ENCODE measurements around the gene HSPB6.

HSPB6 gene

DNA sequence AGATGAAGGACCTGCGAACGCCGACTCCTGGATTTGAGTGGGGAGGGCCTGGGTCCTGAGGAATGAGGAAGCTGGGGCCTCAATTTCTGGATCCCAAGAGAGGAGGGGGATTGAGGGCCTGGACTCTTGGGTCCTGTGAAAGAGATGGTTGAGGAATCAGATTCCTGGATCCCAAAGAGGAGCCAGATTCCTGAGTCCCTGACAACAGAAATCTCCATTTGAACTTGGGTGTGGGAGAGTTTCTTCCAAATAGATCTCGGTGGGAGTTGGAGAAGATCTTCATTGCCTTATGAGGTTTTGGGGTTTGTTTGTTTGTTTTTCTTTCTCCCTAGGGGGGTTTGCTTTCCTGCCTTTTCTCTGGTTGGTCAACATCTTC is 10.8 kb downstream of the HSPB6 start:
- DNase-seq (ENCODE audit: low spot score) = no peak

DNA sequence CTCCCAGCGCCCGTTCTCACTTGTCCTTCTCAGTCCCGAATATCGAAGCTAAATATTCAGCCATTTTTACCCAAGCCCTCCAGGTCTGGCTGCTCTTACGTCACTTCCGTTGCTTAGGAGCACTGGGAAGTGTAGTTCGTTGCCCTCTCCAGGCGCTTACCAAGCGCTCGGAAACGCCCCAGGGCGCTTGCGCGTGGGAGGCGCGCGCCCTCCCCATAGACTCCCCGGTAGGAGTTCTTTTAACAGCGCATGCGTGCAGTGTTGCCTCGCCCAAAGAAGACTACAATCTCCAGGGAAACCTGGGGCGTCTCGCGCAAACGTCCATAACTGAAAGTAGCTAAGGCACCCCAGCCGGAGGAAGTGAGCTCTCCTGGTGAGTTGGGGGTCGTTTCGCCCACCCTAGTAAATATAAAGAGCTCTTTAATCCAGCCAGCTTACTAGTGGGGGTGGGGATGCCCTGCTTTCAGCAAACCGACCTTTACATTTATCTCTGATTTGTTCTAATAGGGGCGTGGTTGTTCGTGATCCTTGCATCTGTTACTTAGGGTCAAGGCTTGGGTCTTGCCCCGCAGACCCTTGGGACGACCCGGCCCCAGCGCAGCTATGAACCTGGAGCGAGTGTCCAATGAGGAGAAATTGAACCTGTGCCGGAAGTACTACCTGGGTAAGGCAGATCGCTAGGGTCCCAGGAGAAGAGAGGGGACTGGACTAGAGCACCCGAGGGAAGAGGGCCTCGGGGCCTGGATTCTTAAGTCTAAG is 11.3 kb downstream of the HSPB6 start, which contains the start of the genes PSENEN and U2AF1L4:
Gene PSENEN (plus strand): TSS at position 324 of the 759 bp plus-strand sequence. CDS start 280 bp downstream, at position 604.
Gene U2AF1L4 (minus strand): TSS at position 91 of the 759 bp plus-strand sequence. CDS start 27 bp downstream, at position 64.
- peak; percentile 73 for DNase-seq (ENCODE audit: low spot score)

DNA sequence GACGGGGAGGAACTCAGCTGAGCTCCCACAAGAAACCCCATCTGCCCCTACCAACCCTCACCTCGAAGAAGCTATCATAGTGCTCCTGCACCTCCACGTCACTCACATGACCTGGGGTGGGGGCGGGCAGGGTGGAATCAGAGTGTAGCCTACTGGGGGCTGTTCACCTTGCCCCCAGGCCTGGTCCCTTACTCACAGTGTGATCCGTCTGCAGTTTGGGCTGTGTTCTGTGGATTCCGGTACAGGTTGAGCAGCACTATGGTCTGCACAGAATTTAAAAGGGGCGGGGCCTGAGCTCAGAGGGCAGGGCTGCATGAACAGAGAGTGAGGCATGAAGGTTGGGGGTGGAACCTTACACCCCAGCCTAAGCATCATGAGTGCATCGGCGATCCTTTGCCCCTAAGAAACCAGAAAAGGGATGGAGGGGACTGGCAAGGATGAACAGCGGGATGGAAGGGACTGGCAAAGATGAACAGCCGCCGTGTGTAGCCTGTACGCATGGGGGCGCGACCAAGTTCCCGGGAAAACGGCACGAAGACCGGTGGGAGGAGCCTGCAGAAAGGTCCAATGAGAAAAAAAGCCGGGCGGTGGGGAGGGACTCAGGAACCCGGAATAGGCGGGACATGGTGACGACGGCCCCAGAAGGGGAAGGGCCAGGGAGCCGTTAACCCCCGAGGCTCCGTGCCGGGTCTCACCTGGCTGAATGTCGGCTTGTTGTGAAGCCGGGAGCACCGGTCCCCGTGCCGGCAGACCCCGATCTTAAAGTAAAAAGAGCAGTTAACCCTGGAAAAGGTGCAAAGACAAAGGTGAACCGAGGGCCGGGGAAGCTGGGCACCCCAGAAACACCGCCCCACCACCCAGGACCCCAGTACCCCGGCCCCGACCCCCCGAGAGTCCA is 12.2 kb downstream of the HSPB6 start:
- DNase-seq (ENCODE audit: low spot score) = peak; percentile 72

DNA sequence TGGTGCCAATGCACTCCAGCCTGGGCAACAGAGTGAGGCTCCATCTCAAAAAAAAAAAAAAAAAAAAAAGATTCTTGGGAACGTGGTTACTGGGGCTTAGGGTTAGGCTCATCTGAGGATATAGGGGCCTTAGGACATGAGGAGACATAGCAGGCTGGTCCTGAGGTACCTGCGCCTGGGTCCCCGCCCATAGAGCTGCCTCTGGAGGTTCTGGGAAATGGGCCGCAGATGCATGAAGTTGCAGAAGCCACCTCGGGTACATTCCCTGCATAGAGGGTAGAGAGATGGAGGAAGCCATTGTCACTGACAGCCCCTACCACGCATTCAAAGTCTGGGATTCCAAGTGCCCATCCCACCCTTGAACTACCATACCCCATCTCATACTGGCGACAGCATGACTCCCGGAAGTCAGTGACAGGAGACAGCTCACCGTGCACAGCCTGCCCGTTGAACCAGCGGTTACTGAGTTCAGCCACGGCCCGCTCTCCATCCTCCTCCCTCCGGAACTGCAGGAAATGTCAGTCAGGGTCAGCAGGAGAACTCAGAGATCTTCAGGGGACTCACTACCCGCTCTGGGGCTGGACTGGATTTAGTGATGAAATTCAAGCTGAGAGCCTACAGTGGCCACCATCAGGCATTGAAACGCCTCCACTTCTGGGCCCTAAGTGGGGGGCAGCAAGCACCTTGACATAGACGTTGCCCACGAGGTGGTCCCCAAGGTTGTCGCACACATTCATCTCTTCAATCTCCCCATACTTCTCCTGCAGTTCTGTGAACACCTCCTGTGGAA is 13.0 kb downstream of the HSPB6 start:
- no peak for DNase-seq (ENCODE audit: low spot score)

DNA sequence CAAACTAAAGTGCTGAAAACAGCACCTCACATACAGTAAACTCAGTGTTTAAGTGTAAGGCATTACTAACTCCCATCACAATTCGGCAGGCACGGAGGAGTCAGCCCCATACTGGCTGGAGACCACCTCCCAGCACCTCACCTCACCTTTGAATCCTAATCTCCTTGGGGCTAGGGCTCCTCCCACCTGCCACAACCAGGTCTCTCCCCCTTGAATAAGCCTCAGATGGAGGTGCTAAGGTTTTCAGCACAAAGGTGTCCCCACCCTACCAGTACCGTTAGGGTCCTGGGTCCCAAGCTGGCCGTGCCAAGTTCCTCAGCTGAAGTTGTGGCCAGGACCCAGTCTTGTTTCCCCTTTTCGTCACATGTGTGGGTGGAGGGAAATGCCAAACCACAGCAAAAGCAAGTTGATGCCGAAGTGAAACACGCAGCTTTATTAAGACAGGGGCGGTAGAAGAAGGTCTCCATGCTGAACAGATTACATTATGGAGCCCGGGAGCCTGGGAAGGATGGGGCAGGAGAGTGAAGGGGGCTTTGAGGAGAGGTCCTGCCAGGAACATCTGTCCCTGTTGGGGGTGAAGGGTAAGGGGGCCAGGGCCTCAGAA is 14.6 kb downstream of the HSPB6 start, which contains the start of gene IGFLR1:
Gene IGFLR1 (minus strand): TSS at position 332 of the 604 bp plus-strand sequence. CDS start 1,272 bp downstream, outside the sequence.
- DNase-seq (ENCODE audit: low spot score) = no peak

DNA sequence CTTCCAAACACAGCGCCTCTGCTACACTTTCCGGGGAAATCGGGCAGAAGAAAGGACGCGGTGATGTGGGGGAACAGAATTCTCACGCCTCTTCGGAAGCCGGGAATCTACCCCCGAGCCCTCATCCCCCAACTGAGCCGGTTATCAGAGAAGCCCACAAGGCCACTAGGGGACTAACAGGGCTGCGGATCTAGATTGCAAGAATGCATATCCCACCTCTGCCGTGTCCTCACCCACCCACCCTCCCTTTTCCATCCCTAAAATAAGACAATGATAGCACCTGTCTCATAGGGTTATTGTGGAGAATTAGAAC is 15.7 kb downstream of the HSPB6 start:
- no peak for DNase-seq (ENCODE audit: low spot score)

DNA sequence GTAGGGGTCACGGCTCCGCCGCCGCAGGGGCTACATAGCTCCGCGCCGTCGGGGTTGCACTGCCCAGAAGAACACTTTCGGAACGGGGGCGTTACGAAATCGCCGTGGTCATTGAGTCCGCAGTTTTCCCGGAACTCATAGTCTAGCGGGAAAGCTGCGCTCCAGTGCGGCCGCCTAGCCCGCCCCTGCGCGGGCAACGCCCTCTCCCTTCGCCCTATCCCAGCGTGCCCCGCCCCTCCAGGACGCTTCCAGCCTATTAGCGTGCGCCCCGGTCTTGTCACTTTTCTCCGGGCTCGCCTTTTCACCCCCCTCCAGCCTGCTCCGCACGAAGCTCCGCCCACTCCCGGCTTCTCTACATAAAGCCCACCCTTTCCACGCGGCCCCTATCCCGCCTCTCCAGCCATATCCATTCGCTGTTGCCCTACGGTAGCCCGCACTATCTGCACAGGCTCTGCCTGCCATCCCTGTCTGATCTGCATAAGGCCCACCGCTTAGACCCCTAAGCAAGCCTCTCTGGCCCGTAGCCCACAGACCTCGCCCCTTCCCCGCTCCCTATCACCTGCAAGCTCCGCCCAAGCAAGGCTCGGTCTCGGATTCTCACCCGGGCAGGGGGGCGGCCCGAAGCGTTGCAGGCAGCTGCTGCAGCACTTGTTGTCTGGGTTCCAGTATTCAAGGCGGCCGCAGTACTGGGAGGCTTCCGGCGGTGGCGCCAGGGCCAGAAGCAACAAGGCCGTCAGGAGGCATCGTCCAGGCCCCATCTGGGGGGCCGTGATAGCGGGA is 16.2 kb downstream of the HSPB6 start:
- peak; percentile 100 for DNase-seq (ENCODE audit: low spot score)

DNA sequence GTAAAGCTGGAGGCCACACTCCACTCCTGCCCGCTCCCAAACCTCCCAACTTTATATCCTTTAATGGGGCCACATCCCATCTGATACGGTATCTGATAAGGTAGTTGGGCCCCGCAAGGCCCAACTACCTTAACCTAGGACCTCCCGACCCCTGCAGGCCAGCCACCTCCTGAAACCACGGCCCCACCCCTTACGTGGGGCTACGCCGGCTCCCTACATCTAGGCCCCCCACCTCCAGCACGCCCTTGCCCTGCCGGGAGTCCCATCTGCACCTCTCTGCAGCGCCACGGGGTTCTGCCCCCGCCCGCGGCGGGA is 16.8 kb downstream of the HSPB6 start:
- DNase-seq (ENCODE audit: low spot score) = no peak

DNA sequence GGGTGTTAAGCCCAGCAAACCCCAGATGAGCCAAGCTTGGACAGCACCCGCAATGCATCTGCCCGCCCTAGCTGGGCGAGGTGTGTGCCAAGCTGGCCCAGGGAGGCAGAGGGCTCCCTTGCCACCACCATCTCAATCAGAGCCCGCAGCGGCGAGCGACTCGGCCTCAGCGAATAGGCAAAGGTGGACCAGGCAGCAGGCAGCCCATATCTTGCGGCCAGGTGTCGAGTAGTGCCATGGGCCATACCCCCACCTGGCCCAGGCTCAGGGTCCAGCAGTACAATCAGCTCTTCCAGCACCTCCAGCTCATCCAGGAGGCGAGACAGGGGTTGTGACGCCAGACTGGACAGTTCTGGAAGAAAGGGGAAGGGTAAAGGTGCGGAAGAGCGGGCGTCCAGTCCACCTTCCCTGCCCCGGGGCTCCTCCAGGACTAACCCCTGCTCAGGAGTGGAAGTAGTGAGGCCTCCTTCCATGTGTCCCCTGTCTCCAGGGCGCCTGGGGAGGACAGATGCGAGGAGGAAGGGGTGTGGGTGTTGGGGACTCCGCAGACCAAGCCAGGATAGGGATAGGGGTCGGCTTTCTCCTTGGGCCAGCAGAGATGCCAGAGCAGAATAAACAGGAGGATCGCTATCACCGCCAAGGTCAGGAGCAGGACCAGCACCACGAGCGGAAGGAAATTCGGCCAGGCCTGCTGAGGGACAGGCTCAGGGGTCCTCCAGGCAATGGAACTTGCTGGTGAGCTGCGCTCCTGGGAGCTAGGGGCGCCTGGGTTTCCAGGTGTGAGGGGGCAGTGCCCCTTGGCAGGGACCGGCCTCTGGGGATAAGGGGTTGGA is 17.3 kb downstream of the HSPB6 start:
- peak; percentile 38 for DNase-seq (ENCODE audit: low spot score)

DNA sequence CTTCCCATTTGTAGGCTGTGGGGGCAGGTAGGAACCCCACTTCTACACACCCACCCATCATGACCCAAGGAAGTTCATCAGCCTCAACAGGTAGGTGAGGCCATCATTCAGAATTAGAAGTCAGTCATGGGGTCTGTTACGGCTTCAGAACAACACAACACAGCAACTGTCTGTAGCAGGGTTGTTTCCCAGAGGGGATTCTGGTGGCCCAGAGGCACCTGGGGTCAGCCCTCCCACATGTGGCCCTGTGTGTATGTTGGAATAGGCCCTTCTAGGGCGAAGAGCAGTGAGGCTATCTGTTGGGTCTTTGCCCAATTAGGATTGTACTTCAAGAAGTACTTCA is 18.0 kb downstream of the HSPB6 start:
- DNase-seq (ENCODE audit: low spot score) = no peak

DNA sequence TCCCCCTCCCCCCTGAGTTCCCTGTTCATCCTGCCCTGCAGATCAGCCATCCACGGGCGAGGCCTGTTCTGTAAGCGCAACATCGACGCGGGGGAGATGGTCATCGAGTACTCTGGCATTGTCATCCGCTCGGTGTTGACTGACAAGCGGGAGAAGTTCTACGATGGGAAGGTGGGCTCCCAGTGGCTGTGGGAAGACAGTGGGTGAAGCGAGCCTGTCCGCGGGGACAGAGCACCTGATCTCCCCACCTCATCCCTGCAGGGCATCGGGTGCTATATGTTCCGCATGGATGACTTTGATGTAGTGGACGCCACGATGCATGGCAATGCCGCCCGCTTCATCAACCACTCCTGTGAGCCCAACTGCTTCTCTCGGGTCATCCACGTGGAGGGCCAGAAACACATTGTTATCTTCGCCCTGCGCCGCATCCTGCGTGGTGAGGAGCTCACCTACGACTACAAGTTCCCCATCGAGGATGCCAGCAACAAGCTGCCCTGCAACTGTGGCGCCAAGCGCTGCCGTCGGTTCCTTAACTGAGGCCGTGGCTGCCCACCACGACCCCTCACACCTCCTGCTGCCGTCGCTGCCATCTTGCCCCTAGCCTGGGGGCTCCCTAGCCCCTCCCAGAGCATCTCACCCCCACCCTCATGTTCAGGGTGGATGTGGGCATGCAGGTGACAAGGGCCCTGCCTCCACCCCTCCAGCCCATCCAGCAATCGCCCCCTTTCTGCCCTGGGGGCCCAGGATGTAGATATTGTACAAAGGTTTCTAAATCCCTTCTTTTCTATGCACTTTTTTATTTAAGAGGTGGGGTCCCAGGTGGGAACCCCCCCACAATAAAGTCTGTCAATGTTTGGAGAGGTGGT is 18.6 kb downstream of the HSPB6 start:
- peak; percentile 5 for DNase-seq (ENCODE audit: low spot score)

DNA sequence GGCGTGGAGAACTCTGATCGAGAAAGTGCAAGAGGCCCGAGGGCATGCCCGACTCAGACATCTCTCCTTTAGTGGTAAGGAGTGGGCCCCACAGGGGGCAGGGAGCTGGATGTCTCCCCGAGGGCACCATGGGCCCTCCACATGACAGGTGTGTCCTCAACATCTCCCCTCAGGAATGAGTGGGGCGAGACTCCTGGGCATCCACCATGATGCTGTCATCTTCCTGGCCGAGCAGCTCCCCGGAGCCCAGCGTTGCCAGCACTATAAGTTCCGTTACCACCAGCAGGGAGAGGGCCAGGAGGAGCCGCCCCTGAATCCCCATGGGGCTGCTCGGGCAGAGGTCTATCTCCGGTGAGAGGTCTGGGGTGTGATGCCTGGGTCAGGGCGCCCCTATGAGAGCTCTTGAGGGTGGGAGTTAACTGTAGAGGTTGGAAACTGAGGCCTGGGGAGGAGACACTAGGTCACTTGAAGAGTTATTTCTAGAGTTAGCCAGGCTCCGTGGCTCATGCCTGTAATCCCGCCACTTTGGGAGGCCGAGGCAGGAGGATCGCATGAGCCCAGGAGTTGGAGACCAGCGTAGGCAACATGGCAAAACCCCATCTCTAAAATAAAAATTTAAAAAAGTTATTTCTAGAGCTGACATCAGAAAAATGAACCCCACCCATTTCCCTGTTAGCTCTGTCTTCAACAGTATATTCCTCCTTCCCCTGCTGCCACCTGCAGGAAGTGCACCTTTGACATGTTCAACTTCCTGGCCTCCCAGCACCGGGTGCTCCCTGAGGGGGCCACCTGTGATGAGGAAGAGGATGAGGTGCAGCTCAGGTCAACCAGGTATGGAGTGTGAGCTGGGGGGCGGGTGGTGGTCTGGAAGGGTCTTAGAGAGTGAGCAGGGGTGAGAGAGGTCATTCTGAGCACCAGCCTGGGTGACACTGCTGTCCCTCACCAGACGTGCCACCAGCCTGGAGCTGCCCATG is 19.6 kb downstream of the HSPB6 start:
- DNase-seq (ENCODE audit: low spot score) = peak; percentile 14

DNA sequence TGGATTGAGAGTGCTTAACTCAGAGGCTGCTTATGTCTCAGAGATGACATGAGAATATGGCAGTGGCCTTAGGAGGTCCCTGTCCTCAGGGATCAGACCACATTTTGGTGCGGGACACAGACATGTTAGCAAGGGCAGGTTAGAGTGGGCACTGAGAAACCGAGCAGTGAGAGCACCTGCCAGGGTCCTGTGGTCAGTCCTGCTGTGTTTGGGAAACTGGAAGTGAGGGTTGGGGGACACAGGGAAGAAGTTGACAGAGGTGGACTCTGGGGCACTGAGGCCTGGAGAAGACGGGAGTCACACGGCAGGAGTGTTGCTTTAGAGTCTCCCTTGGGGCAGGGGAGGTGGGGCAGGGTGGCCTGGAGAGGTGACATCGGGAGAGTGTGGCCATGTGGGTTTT is 21.9 kb downstream of the HSPB6 start:
- DNase-seq (ENCODE audit: low spot score) = no peak

DNA sequence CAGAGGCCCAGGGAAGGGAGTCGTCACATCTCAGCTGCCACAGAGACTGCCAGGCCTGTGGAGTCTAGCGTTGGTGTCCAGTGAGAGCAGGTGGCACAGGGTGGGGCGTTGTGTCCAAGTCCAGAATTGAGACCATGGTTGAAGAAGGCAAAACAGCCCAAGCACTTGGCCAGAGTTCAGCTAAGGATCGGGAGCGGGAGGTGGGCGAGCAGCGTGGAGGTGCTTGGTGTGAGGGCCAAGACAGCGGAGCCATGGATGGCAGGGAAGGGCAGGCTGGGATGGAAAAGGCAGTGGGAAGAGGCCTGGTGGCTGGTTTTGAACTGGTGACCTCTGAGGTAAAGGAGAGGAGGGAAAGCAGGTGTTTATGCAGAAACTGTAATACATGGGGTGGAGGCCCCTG is 22.6 kb downstream of the HSPB6 start:
- peak; percentile 1 for DNase-seq (ENCODE audit: low spot score)

DNA sequence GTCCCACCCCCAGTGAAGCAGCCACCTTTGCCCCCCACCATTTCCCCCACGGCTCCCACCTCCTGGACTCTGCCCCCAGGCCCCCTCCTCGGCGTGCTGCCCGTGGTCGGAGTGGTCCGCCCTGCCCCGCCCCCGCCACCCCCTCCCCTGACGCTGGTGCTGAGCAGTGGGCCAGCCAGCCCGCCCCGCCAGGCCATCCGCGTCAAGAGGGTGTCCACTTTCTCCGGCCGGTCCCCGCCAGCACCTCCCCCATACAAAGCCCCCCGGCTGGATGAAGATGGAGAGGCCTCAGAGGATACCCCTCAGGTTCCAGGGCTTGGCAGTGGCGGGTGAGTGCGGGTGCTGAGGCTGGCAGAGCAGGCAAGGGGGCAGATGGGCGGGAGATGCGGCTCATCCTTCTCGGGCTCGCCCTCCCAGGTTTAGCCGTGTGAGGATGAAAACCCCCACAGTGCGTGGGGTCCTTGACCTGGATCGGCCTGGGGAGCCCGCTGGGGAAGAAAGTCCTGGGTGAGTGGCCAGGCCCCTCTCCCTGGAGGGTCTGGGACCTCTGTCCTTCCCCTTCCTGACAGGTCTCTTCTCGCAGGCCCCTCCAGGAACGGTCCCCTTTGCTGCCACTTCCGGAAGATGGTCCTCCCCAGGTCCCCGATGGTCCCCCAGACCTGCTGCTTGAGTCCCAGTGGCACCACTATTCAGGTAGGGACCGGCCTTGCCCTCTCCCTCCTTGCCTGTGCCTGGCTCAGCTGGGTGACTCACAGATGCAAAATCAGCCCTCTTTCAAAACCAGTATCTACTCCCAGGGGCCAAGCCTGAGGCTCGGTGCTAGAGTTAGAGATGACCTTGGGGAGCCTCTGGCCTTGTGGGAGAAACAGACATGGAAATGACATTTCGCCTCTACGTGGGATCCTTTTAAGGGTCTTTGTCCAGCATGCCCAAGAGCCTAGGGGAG is 23.4 kb downstream of the HSPB6 start:
- DNase-seq (ENCODE audit: low spot score) = peak; percentile 11

DNA sequence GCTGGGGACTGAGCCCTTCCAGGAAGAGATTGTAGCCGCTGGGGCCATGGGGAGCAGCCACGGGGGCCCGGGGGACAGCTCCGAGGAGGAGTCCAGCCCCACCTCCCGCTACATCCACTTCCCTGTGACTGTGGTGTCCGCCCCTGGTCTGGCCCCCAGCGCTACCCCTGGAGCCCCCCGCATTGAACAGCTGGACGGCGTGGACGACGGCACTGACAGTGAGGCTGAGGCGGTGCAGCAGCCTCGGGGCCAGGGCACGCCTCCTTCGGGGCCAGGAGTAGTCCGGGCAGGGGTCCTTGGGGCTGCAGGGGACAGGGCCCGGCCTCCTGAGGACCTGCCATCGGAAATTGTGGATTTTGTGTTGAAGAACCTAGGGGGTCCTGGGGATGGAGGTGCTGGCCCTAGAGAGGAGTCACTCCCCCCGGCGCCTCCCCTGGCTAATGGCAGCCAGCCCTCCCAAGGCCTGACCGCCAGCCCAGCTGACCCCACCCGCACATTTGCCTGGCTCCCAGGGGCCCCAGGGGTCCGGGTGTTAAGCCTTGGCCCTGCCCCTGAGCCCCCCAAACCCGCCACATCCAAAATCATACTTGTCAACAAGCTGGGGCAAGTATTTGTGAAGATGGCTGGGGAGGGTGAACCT is 24.2 kb downstream of the HSPB6 start:
- DNase-seq (ENCODE audit: low spot score) = peak; percentile 17
